ENCODE data around the gene SERPINF2. TPM values are rescaled to one million over a fixed set of nuclear protein-coding genes. Genes with fewer than 3 reads are reported as not detected.

Gene SERPINF2
- total RNA-seq, 1 donor: 0.43 TPM

- H3K4me3 ChIP-seq (ENCODE audit: low read depth, low read length): no peak overlapping the region
- no peak for TF ChIP-seq CTCF (IDR thresholded peaks at IDR 0.05; ENCODE audit: insufficient read depth, low read depth, low read length)
- DNase-seq (ENCODE audit: low read depth): peak; percentile 98
These were observed 12.1 kb upstream of the SERPINF2 start for GRCh38 chr17:1730326-1731193.

- no peak overlapping the region for H3K4me3 ChIP-seq (ENCODE audit: low read depth, low read length)
- no peak for TF ChIP-seq CTCF (IDR thresholded peaks at IDR 0.05; ENCODE audit: insufficient read depth, low read depth, low read length)
- DNase-seq (ENCODE audit: low read depth): no peak
These were observed 11.5 kb upstream of the SERPINF2 start for GRCh38 chr17:1731194-1731506.

GRCh38 chr17:1732241-1732832, 10.3 kb upstream of the SERPINF2 start:
- no peak for DNase-seq (ENCODE audit: low read depth)
- TF ChIP-seq CTCF (IDR thresholded peaks at IDR 0.05; ENCODE audit: insufficient read depth, low read depth, low read length): no peak
- no peak overlapping the region for H3K4me3 ChIP-seq (ENCODE audit: low read depth, low read length)

GRCh38 chr17:1732833-1733321, 9.8 kb upstream of the SERPINF2 start:
- no peak for TF ChIP-seq CTCF (IDR thresholded peaks at IDR 0.05; ENCODE audit: insufficient read depth, low read depth, low read length)
- no peak overlapping the region for H3K4me3 ChIP-seq (ENCODE audit: low read depth, low read length)
- DNase-seq (ENCODE audit: low read depth): no peak

GRCh38 chr17:1733759-1734158, 8.9 kb upstream of the SERPINF2 start:
- TF ChIP-seq CTCF (IDR thresholded peaks at IDR 0.05; ENCODE audit: insufficient read depth, low read depth, low read length): no peak
- no peak for DNase-seq (ENCODE audit: low read depth)

GRCh38 chr17:1735418-1735817, 7.3 kb upstream of the SERPINF2 start:
- no peak for TF ChIP-seq CTCF (IDR thresholded peaks at IDR 0.05; ENCODE audit: insufficient read depth, low read depth, low read length)
- DNase-seq (ENCODE audit: low read depth): no peak
- H3K4me3 ChIP-seq (ENCODE audit: low read depth, low read length): no peak overlapping the region

More at GRCh38 chr17:1733759-1734158, 8.9 kb upstream of the SERPINF2 start:
- no peak overlapping the region for H3K4me3 ChIP-seq (ENCODE audit: low read depth, low read length)

All from fibroblast of villous mesenchyme (primary cell).